Neutrophil (primary cell): ENCODE measurements around the gene NBEAL1.
"Not testable (repeated sequence)": the region's sequence is repeated elsewhere in the genome, so short reads cannot be mapped to it uniquely, and the experiment has no call there.

Experiments used
- H3K27ac ChIP-seq: fragments of 200-600 bp; sonication (generic); 2 replicates; pipeline ENCODE4 v1.5.1; 2016; ENCODE audit warnings: mild to moderate bottlenecking, moderate library complexity
- H3K27me3 ChIP-seq: fragments of 200-600 bp; sonication (generic); 2 replicates; pipeline ENCODE4 v1.6.0; 2016; ENCODE audit warnings: mild to moderate bottlenecking
- H3K36me3 ChIP-seq: fragments of 200-600 bp; sonication (generic); 2 replicates; pipeline ENCODE4 v1.5.1; 2017
- H3K4me1 ChIP-seq, 2 experiments: fragments of 200-600 bp in 1 of 2; sonication (generic) in 1 of 2; 1 replicate in 1 of 2; 2 replicates in 1 of 2; pipeline versions ENCODE4 v1.5.1 to v1.6.1; 2013 to 2016; ENCODE audit warnings: low read depth in 1 of 2, low read length in 1 of 2, mild to moderate bottlenecking in 1 of 2, moderate library complexity in 1 of 2; ENCODE audit not compliant: control insufficient read depth in 1 of 2, insufficient read depth in 1 of 2
- H3K4me3 ChIP-seq, 2 experiments: fragments of 200-600 bp in 1 of 2; sonication (generic) in 1 of 2; 1 replicate in 1 of 2; 2 replicates in 1 of 2; pipeline ENCODE4 v1.5.1; 2013 to 2016; ENCODE audit warnings: low read depth in 1 of 2, low read length in 1 of 2, mild to moderate bottlenecking in 1 of 2, moderate library complexity in 1 of 2
- H3K9me3 ChIP-seq: fragments of 200-600 bp; sonication (generic); 2 replicates; pipeline ENCODE4 v1.5.1; 2016
- CTCF ChIP-seq: fragments of 200-600 bp; sonication (generic); IDR thresholded peaks from 2 replicates; pipeline ENCODE4 v1.5.1; 2016; ENCODE audit warnings: antibody characterized with exemption

Gene NBEAL1

GRCh38 chr2:203033395-203033794 is 18.7 kb downstream of the NBEAL1 start:
- no peaks in the 10 kb centered on the region for H3K36me3 ChIP-seq
- no peaks in the 10 kb centered on the region for H3K27me3 ChIP-seq
- H3K4me1 ChIP-seq, result no peaks in the 10 kb centered on the region
- no peak for TF ChIP-seq CTCF
- H3K4me3 ChIP-seq, result no peak overlapping the region
- no peak overlapping the region for H3K27ac ChIP-seq
- no peaks in the 10 kb centered on the region for H3K9me3 ChIP-seq

- Histone ChIP-seq H3K36me3 (no peaks in the 10 kb centered on the region), H3K27me3 (no peaks in the 10 kb centered on the region), H3K27ac (no peak overlapping the region), H3K4me1 (no peaks in the 10 kb centered on the region), H3K4me3 (no peak overlapping the region), H3K9me3 (no peaks in the 10 kb centered on the region)
- no peak for TF ChIP-seq CTCF
Measured at GRCh38 chr2:203035879-203036470, 21.3 kb downstream of the NBEAL1 start.

- H3K9me3 ChIP-seq, result no peaks in the 10 kb centered on the region
- no peaks in the 10 kb centered on the region for H3K27me3 ChIP-seq
- H3K4me3 ChIP-seq, result no peak overlapping the region
- no peaks in the 10 kb centered on the region for H3K4me1 ChIP-seq
- no peak for TF ChIP-seq CTCF
- no peak overlapping the region for H3K27ac ChIP-seq
- no peaks in the 10 kb centered on the region for H3K36me3 ChIP-seq
Measured at GRCh38 chr2:203037026-203037425, 22.4 kb downstream of the NBEAL1 start.

- no peak overlapping the region for H3K4me3 ChIP-seq
- no peak overlapping the region for H3K27ac ChIP-seq
- no peaks in the 10 kb centered on the region for H3K27me3 ChIP-seq
- no peaks in the 10 kb centered on the region for H3K9me3 ChIP-seq
- H3K4me1 ChIP-seq, result no peaks in the 10 kb centered on the region
- TF ChIP-seq CTCF, result no peak
- H3K36me3 ChIP-seq, result no peaks in the 10 kb centered on the region
Measured at GRCh38 chr2:203038586-203038985, 23.9 kb downstream of the NBEAL1 start.

GRCh38 chr2:203039211-203039610 is 24.5 kb downstream of the NBEAL1 start:
- not testable (repeated sequence) for H3K36me3 ChIP-seq, H3K4me1 ChIP-seq, H3K27ac ChIP-seq, H3K27me3 ChIP-seq, H3K9me3 ChIP-seq, H3K4me3 ChIP-seq

GRCh38 chr2:203040966-203041521 is 26.4 kb downstream of the NBEAL1 start:
- TF ChIP-seq CTCF, result no peak
- Histone ChIP-seq H3K36me3 (no peaks in the 10 kb centered on the region), H3K27me3 (no peaks in the 10 kb centered on the region), H3K27ac (no peak overlapping the region), H3K4me1 (no peaks in the 10 kb centered on the region), H3K4me3 (no peak overlapping the region), H3K9me3 (no peaks in the 10 kb centered on the region)
